ENCODE results near the gene MAST4.

MAST4 gene

GRCh38 chr5:67038817-67039603, 442.8 kb downstream of the MAST4 start:
- CTCF ChIA-PET = no interaction called here
- DNase-seq (ENCODE audit: extremely low spot score) = no peak
- POLR2A ChIA-PET = no interaction called here
- no peak for TF ChIP-seq CTCF (IDR thresholded peaks at IDR 0.05; ENCODE audit: control extremely low read depth, extremely low read depth, low read depth, missing control alignments)

GRCh38 chr5:67042176-67043003, 446.2 kb downstream of the MAST4 start:
- ChIA-PET POLR2A (no interaction called here), CTCF (interaction anchor here (1.0 kb wide), 1 partner anchor 8 kb away, joined by 3 read pairs; no protein-coding TSS in a partner anchor)
- no peak for DNase-seq (ENCODE audit: extremely low spot score)
- no peak for TF ChIP-seq CTCF (IDR thresholded peaks at IDR 0.05; ENCODE audit: control extremely low read depth, extremely low read depth, low read depth, missing control alignments)

GRCh38 chr5:67043796-67044511, 447.8 kb downstream of the MAST4 start:
- TF ChIP-seq CTCF (IDR thresholded peaks at IDR 0.05; ENCODE audit: control extremely low read depth, extremely low read depth, low read depth, missing control alignments) = no peak
- CTCF ChIA-PET = interaction anchor here (1.0 to 1.1 kb wide), 2 partner anchors 22 to 56 kb away, joined by 3 to 4 read pairs; no protein-coding TSS in a partner anchor
- POLR2A ChIA-PET = no interaction called here
- no peak for DNase-seq (ENCODE audit: extremely low spot score)

GRCh38 chr5:67045816-67046740, 449.9 kb downstream of the MAST4 start:
- CTCF ChIA-PET = interaction anchor here (1.0 to 1.1 kb wide), 2 partner anchors 9 to 30 kb away, joined by 3 to 4 read pairs; no protein-coding TSS in a partner anchor
- TF ChIP-seq CTCF (IDR thresholded peaks at IDR 0.05; ENCODE audit: control extremely low read depth, extremely low read depth, low read depth, missing control alignments) = no peak
- DNase-seq (ENCODE audit: extremely low spot score) = no peak
- POLR2A ChIA-PET = no interaction called here

GRCh38 chr5:67047160-67047559, 451.0 kb downstream of the MAST4 start:
- CTCF ChIA-PET = interaction anchor here (0.9 kb wide), 1 partner anchor 12 kb away, joined by 3 read pairs; no protein-coding TSS in a partner anchor
- TF ChIP-seq CTCF (IDR thresholded peaks at IDR 0.05; ENCODE audit: control extremely low read depth, extremely low read depth, low read depth, missing control alignments) = no peak
- POLR2A ChIA-PET = no interaction called here
- DNase-seq (ENCODE audit: extremely low spot score) = no peak
